Nephron progenitor cell (in vitro differentiated cells): ENCODE data around the gene C3orf62.

ENCODE experiments used
- DNase-seq: peaks from one replicate; pipeline ENCODE4 v3.0.0; 2021
- H3K27ac Mint-ChIP-seq: 2 replicates; pipeline ENCODE4 v1.8.0; 2021; ENCODE audit warnings: mild to moderate bottlenecking, moderate library complexity, mixed read lengths
- H3K27me3 Mint-ChIP-seq: 2 replicates; pipeline ENCODE4 v1.8.0; 2021; ENCODE audit warnings: mild to moderate bottlenecking, low read depth, mixed read lengths; ENCODE audit not compliant: poor library complexity
- H3K36me3 Mint-ChIP-seq: 2 replicates; pipeline ENCODE4 v1.8.0; 2021; ENCODE audit warnings: low read depth, mixed read lengths
- H3K4me1 Mint-ChIP-seq: 2 replicates; pipeline ENCODE4 v1.8.0; 2021; ENCODE audit warnings: mixed read lengths
- H3K4me3 Mint-ChIP-seq: 2 replicates; pipeline ENCODE4 v1.8.0; 2021; ENCODE audit warnings: mild to moderate bottlenecking, moderate library complexity, mixed read lengths
- H3K9me3 Mint-ChIP-seq: 2 replicates; pipeline ENCODE4 v1.8.0; 2021; ENCODE audit warnings: mild to moderate bottlenecking, moderate library complexity, mixed read lengths
- TF ChIP-seq, protein P1 (sequence below): fragments of 200-600 bp; sonication (generic); IDR thresholded peaks from 2 replicates; pipeline ENCODE4 v1.5.0; 2021; ENCODE audit warnings: antibody characterized with exemption

C3orf62 gene

DNA sequence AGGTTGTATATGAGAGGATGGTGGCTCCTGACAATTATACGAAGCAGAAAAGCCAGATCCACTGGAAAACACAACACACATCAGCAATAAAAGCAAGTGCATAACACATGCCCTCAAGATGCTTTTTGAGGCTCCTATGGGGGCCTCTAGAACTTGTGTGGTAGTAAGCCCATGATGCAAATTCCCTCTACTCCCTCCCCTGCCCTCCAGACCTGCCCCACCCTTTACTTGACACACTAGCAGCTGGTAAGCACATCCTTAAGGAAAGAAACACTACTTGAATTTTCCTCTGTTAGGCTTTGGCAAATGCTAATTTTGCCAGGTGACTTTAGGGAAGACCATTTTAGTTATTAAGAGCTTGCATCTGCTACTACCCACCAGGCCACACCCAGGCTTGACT is 33.6 kb upstream of the C3orf62 start:
- H3K9me3 Mint-ChIP-seq: no peaks in the 10 kb centered on the region

DNA sequence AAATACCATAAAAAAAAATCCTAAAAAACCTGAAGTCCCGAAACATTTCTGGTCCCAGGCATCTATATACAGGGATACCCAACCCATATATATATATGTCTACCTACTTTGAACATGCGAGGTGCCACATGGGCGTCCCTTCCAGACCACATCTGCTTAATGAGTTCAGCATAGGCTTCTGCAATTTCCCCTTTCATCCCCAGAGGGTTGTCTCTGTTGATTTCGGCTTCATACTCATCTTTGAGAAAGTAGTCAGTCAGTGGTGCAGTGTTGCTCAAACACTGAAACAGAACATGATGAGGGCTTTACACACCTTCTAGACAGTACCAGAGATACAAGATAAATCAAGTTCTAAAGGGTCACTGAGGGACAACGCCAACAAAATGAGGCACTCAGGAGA is 28.6 kb upstream of the C3orf62 start:
- no peak overlapping the region for H3K4me3 Mint-ChIP-seq
- no peaks in the 10 kb centered on the region for H3K9me3 Mint-ChIP-seq

More for the DNA sequence above, 33.6 kb upstream of the C3orf62 start:
- TF ChIP-seq, protein P1, sequence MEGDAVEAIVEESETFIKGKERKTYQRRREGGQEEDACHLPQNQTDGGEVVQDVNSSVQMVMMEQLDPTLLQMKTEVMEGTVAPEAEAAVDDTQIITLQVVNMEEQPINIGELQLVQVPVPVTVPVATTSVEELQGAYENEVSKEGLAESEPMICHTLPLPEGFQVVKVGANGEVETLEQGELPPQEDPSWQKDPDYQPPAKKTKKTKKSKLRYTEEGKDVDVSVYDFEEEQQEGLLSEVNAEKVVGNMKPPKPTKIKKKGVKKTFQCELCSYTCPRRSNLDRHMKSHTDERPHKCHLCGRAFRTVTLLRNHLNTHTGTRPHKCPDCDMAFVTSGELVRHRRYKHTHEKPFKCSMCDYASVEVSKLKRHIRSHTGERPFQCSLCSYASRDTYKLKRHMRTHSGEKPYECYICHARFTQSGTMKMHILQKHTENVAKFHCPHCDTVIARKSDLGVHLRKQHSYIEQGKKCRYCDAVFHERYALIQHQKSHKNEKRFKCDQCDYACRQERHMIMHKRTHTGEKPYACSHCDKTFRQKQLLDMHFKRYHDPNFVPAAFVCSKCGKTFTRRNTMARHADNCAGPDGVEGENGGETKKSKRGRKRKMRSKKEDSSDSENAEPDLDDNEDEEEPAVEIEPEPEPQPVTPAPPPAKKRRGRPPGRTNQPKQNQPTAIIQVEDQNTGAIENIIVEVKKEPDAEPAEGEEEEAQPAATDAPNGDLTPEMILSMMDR: no peak
- Mint-ChIP-seq H3K27me3 (no peaks in the 10 kb centered on the region), H3K4me1 (no peaks in the 10 kb centered on the region), H3K27ac (peak overlapping the region; percentile 52), H3K36me3 (peaks cover 53% of the 10 kb centered on the region), H3K4me3 (no peak overlapping the region)
- no peak for DNase-seq

DNA sequence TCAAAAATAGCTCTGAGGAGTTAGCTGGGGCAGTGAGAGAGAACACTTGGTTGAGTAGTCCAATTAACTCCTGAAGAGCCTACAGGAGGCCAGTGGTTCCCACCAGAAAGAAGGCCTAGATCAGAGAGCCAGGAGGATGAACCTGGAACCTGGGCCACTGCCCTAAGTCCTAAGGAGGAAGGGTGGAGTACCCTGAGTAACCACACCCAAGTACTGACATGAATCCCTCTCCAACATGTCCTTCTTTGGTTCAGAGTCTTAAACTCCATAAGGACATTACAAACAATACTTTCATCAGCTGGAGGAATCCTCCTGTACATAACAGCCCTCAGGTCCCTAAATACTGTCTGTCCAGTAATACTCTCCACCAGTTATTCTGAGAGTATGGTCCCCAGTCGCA is 25.6 kb upstream of the C3orf62 start:
- TF ChIP-seq, protein P1: no peak
- no peaks in the 10 kb centered on the region for H3K9me3 Mint-ChIP-seq
- no peaks in the 10 kb centered on the region for H3K27me3 Mint-ChIP-seq
- H3K4me3 Mint-ChIP-seq: no peak overlapping the region
- DNase-seq: no peak
- peaks cover 54% of the 10 kb centered on the region for H3K36me3 Mint-ChIP-seq
- no peak overlapping the region for H3K27ac Mint-ChIP-seq
- no peaks in the 10 kb centered on the region for H3K4me1 Mint-ChIP-seq

More for the DNA sequence above, 28.6 kb upstream of the C3orf62 start:
- Mint-ChIP-seq H3K36me3 (peaks cover 54% of the 10 kb centered on the region), H3K4me1 (no peaks in the 10 kb centered on the region), H3K27me3 (no peaks in the 10 kb centered on the region), H3K27ac (no peak overlapping the region)
- no peak for DNase-seq
- TF ChIP-seq, protein P1: no peak

DNA sequence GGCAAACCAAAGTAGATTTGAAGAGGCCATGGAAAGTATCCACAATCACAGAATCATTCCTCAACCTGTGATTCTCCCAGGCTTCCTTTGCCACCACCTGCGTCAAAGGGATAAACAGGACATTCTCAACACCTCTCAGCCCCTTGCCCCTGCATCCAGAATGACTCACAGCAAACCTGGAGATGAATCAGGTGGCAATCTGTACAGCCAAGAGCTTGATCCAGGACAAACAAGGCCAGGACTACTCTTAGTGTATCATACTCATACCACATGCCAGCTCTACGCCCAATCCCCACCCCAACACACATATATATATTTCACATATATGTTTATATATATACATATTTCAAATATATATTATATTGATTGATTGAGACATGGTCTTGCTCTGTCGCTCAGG is 23.6 kb upstream of the C3orf62 start:
- Mint-ChIP-seq H3K9me3 (no peaks in the 10 kb centered on the region), H3K36me3 (peaks cover 57% of the 10 kb centered on the region), H3K4me1 (no peaks in the 10 kb centered on the region), H3K27ac (no peak overlapping the region), H3K27me3 (no peaks in the 10 kb centered on the region), H3K4me3 (no peak overlapping the region)
- TF ChIP-seq, protein P1: no peak
- no peak for DNase-seq

DNA sequence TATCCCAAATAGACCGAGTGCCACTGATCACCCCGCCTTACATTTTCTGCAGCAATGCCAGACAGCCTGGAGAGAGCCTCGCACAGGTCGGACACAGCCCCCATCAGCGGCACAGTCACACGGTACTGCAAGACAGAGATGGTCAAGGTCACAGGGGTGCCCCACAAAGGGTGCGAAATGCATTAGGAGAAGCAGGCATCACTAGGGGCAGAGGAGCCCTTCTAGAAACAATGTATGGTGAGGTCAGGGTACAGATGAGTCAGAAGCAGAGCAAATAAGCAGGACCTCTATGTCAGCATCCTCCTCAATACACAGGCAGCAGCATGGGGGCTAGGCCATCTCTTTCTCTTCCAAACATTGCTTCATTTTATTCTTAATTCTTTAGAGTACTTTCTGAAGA is 21.5 kb upstream of the C3orf62 start:
- Mint-ChIP-seq H3K4me1 (no peaks in the 10 kb centered on the region), H3K4me3 (no peak overlapping the region), H3K27ac (no peak overlapping the region)

More for the DNA sequence above, 21.5 kb upstream of the C3orf62 start:
- Mint-ChIP-seq H3K27me3 (no peaks in the 10 kb centered on the region), H3K9me3 (no peaks in the 10 kb centered on the region), H3K36me3 (peaks cover 64% of the 10 kb centered on the region)
- TF ChIP-seq, protein P1: no peak
- no peak for DNase-seq
